Stimulated activated CD4-positive, alpha-beta T cell treated with anti-CD3 and anti-CD28 coated beads, Interleukin-1b, Interleukin-23, amount 100 ng/mL, for 4 hours (primary cell): ENCODE measurements around the gene L3MBTL4.
"Not testable (repeated sequence)": the region's sequence is repeated elsewhere in the genome, so short reads cannot be mapped to it uniquely, and the experiment has no call there.

Experiments
- DNase-seq, 2 donors: peaks; one replicate each; pipeline ENCODE4 v3.0.0-alpha.2; 2020; ENCODE audit warnings: low read depth in 2 of 2

L3MBTL4 gene

DNA sequence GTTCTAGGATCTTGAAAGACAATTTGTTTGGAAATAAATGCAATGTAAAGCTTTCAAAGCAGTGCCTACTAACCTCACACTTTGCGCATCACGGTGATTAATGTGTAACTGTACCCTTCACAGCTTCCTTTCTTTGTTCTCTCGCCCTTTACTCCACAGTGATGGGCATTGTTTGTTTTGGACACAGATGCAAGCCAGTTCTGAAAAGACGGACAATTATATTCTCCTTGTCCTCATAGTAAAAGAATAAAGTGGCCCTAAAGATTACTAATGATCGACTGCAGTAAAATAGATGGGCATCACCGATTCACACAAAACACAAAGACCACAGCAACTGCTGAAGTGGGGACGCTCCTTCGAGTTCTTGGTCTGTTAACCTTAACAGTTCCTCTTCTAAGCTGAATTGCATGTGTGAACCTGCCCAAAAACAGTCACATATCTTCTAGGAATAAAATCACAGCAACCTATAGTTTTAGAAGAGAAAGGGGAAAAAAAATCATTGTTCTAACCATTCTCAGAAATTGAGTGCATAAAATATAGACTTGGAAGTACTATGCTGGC is 7.7 kb downstream of the L3MBTL4 start:
- DNase-seq = no peak

DNA sequence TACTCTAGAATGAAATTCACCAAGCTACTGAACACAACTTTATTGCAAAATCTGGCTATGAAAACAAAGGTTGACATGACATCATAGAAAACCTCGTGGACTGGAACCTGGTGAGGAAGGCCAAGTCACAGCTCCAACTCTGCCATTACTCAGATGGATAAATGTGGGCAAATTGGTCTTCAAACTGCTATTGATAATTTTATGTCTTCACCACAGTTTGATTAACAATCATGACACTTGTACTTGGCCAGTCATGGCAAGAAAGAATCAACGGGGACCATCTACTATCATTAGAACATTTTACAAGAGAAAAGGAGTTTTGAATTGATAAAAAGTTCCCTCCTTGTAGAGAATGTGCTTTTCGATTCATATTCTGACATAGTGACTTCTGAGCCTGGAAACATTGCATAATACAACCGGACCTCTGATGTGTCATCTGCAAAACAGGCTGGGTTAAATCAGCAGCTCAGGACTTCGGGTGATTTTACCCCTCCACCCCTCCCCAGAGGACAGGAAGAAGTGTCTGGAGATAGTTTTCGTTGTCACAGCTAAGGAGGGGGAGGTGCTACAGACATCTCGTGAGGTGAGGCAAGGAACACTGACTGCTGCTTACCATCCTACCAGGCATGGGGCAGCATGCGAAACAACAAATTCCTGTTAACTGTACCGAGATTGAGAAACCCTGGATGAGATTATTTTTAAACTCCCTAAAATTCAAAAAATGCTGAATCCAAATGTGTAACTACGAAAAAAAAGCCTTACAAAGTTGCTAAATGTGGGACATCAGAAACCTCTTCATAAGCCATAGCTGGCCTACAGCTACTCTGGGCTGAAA is 8.4 kb downstream of the L3MBTL4 start:
- DNase-seq = no peak

DNA sequence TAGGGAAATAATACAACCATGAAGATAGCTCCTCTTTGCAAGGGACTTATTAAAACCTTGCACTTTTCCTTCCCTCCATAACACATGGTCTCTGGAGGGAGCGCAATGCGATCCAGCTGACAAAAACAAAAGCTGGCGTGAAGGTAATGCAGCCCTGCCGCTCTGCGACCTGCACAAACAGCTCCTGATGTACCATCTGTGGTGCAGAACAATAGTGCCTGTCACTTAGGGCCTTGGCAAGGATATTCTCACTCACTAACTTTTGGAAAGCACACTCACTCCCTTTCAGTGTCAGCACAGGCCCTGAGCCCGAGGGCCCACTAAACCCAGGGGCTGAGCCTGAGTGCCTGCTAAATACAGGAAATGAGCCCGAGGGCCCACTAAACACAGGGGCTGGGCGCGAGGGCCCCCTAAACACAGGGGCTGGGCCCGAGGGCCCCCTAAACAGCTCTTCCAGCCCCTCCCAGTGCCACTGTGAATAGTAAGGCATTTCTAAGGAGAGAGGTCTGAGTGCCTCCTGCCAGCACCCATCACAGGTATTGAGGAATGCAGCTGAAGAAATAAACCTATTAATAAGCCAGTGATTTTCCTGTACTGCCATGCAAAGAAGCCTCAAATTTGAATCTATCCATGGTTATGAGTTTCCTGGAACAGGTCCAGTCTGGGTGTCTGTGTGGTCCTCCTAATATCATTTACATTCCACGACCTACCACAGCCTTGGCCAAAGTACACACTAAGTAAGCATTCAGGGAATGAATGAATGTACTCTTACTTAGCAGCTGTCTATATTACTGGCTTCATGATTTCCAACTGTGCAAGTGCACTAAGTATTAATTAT is 9.3 kb downstream of the L3MBTL4 start:
- DNase-seq = no peak

DNA sequence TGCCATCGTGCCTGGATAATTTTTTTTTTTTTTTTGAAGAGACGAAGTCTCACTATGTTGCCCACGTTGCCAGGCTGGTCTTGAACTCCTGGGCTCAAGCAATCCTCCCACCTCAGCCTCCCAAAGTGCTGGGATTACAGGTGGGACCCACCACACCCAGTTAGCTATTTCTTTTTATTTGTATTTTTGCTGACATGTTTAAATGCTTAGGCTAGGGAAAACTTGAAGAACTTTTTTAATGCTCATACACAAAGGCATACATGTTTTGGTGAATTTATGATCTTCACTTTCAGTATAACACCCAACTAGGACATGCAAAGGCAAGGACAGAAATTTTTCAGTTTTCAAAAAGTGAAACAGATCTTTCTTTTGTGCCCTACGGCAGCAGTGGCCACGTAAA is 9.9 kb downstream of the L3MBTL4 start:
- DNase-seq = no peak

DNA sequence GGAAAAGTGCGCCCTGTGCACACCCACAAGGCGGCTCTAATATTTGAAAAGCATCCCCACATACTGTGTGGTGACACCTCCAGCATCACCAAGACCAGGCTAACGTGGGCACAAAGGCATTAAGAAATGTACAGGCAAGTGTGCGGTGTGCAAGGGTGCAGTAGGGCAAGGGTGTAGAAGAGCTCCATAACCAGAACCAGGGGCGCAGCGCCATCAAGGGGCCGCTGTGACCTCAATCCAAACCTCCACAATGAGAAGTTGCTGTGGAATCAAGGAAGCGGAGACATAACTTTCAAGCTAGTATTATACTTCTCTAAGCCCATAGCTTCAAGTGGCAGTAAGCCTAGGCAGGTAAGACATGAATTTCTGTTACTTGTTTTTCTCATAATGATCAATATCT is 13.0 kb downstream of the L3MBTL4 start:
- no peak for DNase-seq

DNA sequence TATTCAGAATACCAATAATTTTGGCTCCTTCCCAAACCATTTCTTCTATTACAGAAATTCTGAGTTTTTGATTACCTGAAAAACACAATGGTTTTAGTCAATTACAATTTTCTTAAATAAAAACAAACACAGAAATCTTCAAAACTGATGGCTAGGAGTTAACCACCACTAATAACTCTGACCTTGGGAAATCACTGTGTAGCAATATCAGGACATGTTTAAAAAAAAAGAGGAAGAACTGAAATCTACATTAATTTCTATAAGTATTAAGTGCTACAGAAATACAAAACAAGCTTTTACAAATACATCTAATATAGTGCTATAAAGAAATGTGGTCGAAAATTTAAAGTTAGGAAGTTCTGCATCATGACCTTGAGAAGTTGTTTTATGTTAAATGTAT is 14.9 kb downstream of the L3MBTL4 start:
- no peak for DNase-seq

DNA sequence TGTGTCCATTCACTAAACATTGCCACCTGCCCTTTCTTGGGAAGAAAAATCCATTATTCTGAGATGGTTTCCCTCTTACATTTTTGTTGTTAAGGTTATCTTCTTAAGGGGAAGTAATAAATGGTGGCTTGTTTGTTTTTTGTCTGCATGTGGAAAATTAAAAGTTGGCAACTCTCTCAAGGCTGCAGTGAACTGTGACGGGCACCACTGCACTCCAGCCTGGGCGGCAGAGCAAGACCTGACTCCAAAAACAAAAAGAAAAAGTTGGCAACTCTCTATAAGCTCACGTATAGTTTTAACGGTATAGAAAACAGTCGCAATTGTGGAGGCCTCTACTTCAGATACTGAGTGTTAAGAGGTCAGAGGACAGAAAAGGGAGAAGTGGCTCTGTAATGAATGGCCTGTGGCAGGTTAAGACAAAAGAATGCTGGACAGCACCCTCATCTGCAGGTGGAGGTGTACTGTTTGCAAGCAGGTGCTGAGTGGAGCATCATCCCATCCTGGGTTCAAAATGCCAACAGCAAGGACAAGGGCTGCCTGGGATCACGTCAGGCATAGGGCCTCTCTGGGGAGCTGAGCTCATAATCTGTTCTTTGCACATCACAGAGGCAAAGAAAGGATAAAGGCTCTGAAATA is 16.7 kb downstream of the L3MBTL4 start:
- no peak for DNase-seq

DNA sequence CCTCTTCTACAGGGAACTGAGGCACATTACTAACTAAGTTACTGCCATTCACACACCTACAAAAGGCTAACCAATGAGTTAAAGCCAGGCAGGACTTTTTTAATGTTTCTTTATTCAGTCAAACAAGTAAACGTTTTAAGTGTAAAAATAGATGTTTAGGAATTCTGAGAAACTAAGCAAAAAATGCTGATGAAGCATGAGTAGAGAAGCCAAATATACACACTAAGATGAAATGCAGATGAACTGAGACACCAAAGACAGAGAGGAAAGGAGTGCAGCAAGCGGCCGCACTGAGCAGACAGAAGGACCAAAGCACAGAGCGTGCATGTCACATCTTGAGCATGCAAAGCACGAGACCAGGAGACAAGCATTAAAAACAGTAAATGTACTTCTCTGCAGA is 17.9 kb downstream of the L3MBTL4 start:
- DNase-seq = no peak

DNA sequence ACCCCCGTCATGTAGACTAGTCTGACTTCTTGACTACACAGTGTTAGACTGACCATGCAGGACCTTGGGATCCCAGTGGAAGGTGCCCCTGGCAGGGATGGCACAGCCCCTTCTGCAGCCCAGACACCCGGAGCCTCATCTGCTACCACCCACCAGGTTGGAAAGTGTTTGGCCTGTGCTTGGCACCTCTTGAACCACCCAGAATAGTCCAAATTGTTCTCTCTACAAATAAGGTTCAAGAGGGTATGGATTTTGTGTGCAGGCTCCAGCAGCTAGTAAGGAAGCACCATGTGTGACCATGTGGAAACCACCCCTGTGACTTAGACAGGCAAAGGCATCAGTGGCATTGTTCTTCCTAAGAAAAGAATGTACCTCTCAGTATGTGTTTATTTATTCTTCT is 18.4 kb downstream of the L3MBTL4 start:
- DNase-seq = no peak

DNA sequence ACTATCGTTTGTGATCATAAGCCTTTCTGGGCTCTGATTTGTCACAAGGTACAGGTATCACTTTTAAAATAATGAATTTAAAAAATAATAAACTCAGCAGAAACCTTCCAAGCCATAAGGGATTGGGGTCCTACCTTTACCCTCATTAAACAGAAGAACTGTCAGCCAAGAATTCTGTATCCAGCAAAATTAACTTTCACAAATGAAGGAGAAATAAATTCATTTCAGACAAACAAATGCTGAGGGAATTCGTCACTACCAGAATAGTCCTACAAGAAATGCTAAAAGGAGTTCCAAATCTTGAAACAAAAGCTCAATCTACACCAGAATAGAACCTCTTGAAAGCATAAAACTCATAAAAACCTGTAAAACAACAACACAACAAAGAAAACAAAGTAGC is 25.7 kb downstream of the L3MBTL4 start:
- DNase-seq = no peak

DNA sequence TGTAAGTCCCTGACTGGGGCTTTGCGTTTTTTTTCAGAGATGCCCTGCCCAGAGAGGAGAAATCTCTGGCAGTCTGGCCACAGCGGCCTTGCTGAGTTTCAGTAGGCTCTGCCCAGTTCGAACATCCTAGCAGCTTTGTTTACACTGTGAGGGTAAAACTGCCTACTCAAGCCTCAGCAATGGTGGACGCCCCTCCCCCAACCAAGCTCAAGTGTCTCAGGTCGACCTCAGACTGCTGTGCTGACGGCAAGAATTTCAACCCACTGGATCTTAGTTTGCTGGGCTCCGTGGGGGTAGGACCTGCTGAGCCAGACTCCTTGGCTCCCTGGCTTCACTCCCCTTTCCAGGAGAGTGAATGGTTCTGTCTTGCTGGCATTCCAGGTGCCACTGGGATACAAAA is 31.7 kb downstream of the L3MBTL4 start:
- no peak for DNase-seq

DNA sequence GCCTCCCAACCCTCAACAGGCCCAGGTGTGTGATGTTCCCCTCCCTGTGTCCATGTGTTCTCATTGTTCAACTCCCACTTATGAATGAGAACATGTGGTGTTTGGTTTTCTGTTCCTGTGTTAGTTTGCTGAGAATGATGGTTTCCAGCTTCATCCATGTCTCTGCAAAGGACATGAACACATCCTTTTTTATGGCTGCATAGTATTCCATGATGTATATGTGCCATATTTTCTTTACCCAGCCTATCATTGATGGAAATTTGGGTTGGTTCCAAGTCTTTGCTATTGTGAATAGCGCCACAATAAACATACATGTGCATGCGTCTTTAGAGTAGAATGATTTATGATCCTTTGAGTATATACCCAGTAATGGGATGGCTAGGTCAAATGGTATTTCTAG is 37.2 kb downstream of the L3MBTL4 start:
- not testable (repeated sequence) for DNase-seq

DNA sequence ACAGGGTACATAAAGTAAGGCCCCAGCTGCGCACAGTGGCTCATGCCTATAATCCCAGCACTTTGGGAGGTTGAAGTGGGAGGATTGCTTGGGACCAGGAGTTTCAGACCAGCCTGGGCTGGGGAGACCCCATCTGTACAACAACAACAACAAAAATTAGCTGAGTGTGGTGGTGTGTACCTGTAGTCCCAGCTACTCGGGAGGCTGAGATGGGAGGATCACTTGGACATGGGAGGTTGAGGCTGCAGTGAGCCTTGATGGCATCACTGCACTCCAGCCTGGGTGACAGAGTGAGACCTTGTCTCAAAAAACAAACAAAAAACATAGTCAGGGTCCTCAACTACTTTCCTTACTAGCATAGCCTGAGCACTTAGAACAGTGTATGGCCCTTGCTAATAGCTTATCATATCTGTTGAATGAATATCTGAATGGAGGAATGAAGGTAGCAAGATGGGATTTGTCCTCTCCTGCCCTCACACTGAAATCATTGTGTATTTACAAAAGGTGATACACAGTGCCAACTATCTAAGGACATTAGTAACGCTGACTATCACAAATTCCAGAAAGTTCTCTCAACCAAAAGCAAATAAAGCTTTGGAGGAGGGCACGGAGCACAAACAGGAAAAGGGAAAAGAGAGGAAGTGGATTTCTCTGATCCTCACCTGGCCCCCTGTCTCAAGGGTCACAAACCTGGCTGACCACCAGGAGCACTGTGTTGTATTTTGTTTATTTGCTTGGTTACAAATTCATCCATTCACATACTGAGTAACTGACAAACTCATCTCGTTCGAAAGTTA is 38.1 kb downstream of the L3MBTL4 start:
- DNase-seq = no peak

DNA sequence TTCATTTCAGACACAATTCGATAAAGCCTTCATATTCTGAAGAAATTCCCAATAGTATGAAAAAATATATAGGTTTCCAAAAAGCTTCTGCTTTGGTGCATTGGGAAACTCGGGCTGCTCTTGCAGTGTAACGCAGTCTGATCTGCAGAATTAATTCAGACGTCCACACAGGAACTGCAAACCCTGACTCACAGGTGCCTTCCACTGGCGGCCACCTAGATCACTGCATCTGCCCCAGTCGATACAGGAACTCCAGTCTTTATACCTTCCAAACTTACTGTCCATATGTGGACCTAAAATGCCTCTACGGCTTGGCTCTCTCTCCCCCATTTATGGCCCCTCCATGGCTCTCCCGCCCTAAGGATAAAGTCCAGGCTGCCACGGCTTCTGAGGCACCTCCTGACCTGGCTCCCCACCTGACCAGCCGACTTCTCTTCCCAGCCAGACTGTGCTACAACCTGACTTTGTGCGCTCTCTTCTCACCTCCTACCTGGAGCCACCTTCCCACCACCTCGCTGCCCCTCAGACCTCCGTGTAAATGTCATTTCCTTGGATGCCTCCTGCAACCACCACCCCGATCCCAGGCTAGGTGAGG is 39.7 kb downstream of the L3MBTL4 start:
- no peak for DNase-seq

DNA sequence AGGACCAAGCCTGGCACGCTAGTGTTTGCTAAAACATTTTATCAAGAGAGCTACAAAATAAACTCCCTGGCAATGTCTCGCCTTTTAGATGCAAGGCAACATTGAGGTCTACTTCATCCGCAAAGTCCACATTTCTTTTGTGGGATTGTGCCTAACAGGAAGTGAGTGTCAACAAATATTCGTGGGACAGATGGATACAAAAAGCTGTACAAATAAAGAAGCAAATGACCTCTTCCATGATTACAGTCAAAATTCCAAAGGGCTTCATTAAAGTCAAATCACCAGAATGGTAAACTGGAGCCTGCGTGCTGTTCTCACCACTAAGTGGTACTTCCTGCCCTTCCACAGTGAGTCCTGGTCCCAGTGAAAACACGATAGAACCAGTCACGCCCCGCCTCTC is 40.4 kb downstream of the L3MBTL4 start:
- DNase-seq = no peak

DNA sequence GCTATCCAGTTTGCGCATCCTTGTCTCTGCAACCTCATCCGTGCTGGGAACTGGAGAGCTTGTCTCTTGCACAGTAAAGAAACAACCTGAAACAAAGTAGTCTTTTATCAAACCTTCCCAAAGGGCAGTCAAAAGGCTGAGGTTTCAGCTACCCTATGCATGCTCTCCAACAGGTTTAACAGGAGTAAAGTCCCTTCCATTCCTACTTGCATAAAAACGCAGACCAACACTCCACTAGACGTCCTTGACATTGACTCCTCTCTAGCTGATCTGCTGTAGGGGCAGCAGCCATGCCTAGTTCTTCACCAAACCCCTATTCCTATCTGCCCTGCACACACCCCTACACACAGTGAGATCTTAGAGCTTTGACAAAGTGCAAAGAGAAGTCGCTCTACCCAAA is 41.5 kb downstream of the L3MBTL4 start:
- DNase-seq = no peak

DNA sequence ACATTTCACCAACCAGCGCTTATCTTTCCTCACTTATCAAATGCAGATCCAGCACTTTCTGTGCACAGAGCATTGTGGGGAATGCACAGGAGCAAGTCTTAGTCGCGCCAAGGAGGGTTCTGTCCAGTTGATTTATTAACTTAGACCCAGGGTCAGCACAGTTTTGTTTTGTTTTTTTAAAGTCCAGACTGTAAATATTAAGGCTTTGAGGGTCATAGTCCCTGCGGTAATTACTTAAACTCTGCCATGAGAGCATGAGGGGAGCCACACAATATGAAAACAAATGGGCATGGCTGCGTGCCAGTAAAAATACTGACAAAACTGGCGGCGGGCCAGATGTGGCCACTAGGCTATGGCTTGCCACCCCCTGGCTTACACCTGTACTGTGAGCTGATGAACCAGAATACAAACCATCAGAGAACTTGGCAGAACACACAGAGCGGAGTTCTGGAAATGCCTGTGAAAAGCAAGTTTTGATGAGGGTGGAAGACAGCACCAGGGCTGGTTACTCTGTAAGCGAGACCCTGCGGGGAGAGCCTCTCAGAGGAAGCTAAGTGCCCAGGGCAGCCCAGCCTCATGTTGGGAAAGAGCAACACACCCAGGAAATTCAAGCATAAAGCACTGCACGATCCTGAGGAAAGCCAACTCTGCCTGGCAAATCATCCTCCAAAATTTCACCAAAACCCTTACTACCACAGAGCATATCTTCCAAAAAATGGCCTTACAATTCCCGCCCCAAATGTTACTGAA is 43.6 kb downstream of the L3MBTL4 start:
- DNase-seq = no peak

DNA sequence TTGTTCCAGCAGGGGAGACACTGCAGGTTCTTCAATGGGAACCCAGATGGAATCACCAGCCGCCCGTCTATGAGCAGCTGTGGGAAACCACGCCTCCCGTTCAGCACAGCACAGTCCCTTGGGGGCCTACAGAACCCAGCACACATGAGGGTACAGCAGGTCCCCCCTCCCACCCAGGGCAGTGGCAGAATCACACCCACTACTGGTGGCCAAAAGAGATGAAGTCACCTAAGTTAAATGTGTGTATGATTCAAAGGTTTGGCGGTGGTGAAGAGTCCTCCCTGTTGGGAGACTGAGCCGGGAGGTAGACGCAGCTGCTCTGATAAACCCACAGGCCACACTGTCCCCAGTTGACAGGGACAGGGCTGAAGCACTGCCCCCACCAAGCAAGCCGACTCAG is 44.3 kb downstream of the L3MBTL4 start:
- DNase-seq = no peak

DNA sequence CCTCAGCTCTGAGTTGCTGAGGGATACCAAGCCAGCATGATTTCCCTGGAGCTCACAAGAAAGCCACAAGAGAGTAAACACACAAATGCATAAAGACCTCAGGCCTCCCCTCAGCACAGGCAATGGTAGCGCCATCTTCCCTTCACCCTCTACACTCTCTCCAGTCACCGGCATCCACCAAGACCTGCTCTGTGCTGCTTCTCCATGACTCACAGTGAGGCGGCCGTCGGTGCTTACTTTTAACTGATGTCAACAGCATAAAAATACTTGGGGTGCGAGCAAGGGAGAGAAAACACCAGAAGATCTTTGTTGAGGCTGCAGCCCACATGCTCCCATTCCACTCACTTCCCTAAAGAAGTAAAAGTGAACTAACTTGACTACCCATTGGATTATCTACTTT is 46.7 kb downstream of the L3MBTL4 start:
- no peak for DNase-seq

DNA sequence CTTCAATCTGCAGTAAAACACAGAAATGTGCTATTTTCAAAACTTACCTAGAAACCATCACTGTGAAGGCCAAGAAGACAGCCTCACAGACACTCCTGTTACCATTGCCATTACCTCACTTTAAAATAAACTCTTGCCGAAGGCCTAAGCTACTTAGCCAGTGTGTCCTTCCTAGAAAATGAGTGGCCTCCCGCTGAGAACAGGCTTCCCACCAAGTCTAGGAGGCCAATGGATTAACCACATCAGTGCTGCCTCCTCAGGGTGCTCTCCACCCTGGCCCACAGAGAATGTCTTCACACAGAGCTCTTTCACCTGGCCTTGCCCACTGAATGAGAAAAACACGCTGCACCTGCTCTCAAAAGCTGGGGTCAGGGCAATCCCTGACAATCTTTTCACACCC is 47.5 kb downstream of the L3MBTL4 start:
- no peak for DNase-seq
